ENCODE measurements around the gene ANKRD55.

GRCh38 chr5:56070851-56071465 lies 162.2 kb downstream of the ANKRD55 start:
- no peak for TF ChIP-seq CTCF (IDR thresholded peaks at IDR 0.05)
- TF ChIP-seq POLR2A (IDR thresholded peaks at IDR 0.05): no peak
- TF ChIP-seq EP300 (IDR thresholded peaks at IDR 0.05): no peak
